HEK293 (cell line): ENCODE data around the gene CLIC2.

ENCODE experiments used
- CTCF ChIA-PET: fragments of 350-600 bp; formaldehyde crosslinking; extraction: SDS; loops from one replicate; lab custom pipeline; 2021; ENCODE audit warnings: antibody characterized with exemption; lab: Yijun Ruan, JAX
- POLR2A ChIA-PET: fragments of 300-600 bp; formaldehyde crosslinking; extraction: SDS; loops from one replicate; lab custom pipeline; 2020; ENCODE audit warnings: antibody characterized with exemption, inconsistent platforms; lab: Yijun Ruan, JAX
- H3K27ac ChIP-seq: fragments of 200-500 bp; sonication (Bioruptor generic); 2 replicates; pipeline ENCODE4 v1.5.1; 2014; ENCODE audit warnings: low read depth, low read length, control low read depth, inconsistent platforms; ENCODE audit errors: extremely low read depth
- H3K36me3 ChIP-seq, 2 experiments: fragments of 200-500 bp in 1 of 2; sonication (Bioruptor generic) in 1 of 2; 1 replicate in 1 of 2; 2 replicates in 1 of 2; pipeline ENCODE4 v1.5.1; 2014 to 2017; ENCODE audit warnings: inconsistent platforms in 2 of 2, low read length in 2 of 2; ENCODE audit not compliant: control insufficient read depth in 2 of 2, insufficient read depth in 1 of 2
- H3K4me1 ChIP-seq: fragments of 200-500 bp; sonication (Bioruptor generic); 2 replicates; pipeline ENCODE4 v1.5.1; 2014; ENCODE audit warnings: mild to moderate bottlenecking, low read length, inconsistent platforms; ENCODE audit not compliant: control insufficient read depth, insufficient read depth
- H3K4me3 ChIP-seq: 2 replicates; pipeline ENCODE4 v1.5.1; 2011; ENCODE audit warnings: low read depth, mild to moderate bottlenecking, control low read depth, low read length, moderate library complexity
- H3K9me3 ChIP-seq: fragments of 200-500 bp; sonication (Bioruptor generic); 2 replicates; pipeline ENCODE4 v1.5.1; 2014; ENCODE audit warnings: low read depth, low read length, inconsistent platforms; ENCODE audit not compliant: control insufficient read depth, insufficient read depth
- BCL11A ChIP-seq: fragments of 450-650 bp; formaldehyde crosslinking; IDR thresholded peaks from 2 replicates; pipeline ENCODE4 v1.5.1; 2016; ENCODE audit warnings: low read depth, missing biosample characterization, missing genetic modification characterization
- HIC1 ChIP-seq: fragments of 450-650 bp; formaldehyde crosslinking; IDR thresholded peaks from 2 replicates; pipeline ENCODE4 v1.5.1; 2016; ENCODE audit warnings: missing biosample characterization, missing genetic modification characterization
- HOXC10 ChIP-seq: sonication (generic); formaldehyde crosslinking; IDR thresholded peaks from 2 replicates; pipeline ENCODE4 v1.8.1; 2023; ENCODE audit warnings: mild to moderate bottlenecking, missing genetic modification reagents
- MEIS1 ChIP-seq: sonication (generic); formaldehyde crosslinking; IDR thresholded peaks from 2 replicates; pipeline ENCODE4 v1.8.1; 2022; ENCODE audit warnings: missing genetic modification reagents, mild to moderate bottlenecking, borderline replicate concordance
- MZF1 ChIP-seq: fragments of 450-650 bp; formaldehyde crosslinking; IDR thresholded peaks from 2 replicates; pipeline ENCODE4 v1.5.1; 2017; ENCODE audit warnings: missing biosample characterization, missing genetic modification characterization, borderline replicate concordance
- SCRT1 ChIP-seq: fragments of 450-650 bp; formaldehyde crosslinking; IDR thresholded peaks from 2 replicates; pipeline ENCODE4 v1.5.1; 2016; ENCODE audit warnings: missing biosample characterization, missing genetic modification characterization, borderline replicate concordance
- SCRT2 ChIP-seq: fragments of 450-650 bp; formaldehyde crosslinking; IDR thresholded peaks from 2 replicates; pipeline ENCODE4 v1.5.1; 2016; ENCODE audit warnings: missing biosample characterization, missing genetic modification characterization
- SP2 ChIP-seq: fragments of 450-650 bp; formaldehyde crosslinking; IDR thresholded peaks from 2 replicates; pipeline ENCODE4 v1.5.1; 2016; ENCODE audit warnings: missing biosample characterization, missing genetic modification characterization
- YY2 ChIP-seq: fragments of 450-650 bp; formaldehyde crosslinking; IDR thresholded peaks from 2 replicates; pipeline ENCODE4 v1.5.1; 2016; ENCODE audit warnings: missing biosample characterization, missing genetic modification characterization
- ZBTB48 ChIP-seq: fragments of 450-650 bp; formaldehyde crosslinking; IDR thresholded peaks from 2 replicates; pipeline ENCODE4 v1.5.1; 2016; ENCODE audit warnings: missing biosample characterization, missing genetic modification characterization
- ZEB2 ChIP-seq: fragments of 450-650 bp; formaldehyde crosslinking; IDR thresholded peaks from 2 replicates; pipeline ENCODE4 v1.5.1; 2016; ENCODE audit warnings: missing biosample characterization, missing genetic modification characterization
- ZNF112 ChIP-seq: fragments of 450-650 bp; formaldehyde crosslinking; IDR thresholded peaks from 2 replicates; pipeline ENCODE4 v1.5.0; 2017; ENCODE audit warnings: missing biosample characterization, missing genetic modification characterization
- ZNF155 ChIP-seq: fragments of 450-650 bp; formaldehyde crosslinking; IDR thresholded peaks from 2 replicates; pipeline ENCODE4 v1.5.1; 2016; ENCODE audit warnings: missing biosample characterization, missing genetic modification characterization
- ZNF266 ChIP-seq: fragments of 450-650 bp; formaldehyde crosslinking; IDR thresholded peaks from 2 replicates; pipeline ENCODE4 v1.5.1; 2016; ENCODE audit warnings: missing biosample characterization, missing genetic modification characterization, low read depth
- ZNF280C ChIP-seq: fragments of 450-650 bp; formaldehyde crosslinking; IDR thresholded peaks from 2 replicates; pipeline ENCODE4 v1.5.1; 2016; ENCODE audit warnings: missing biosample characterization, missing genetic modification characterization
- ZNF311 ChIP-seq: fragments of 450-650 bp; formaldehyde crosslinking; IDR thresholded peaks from 2 replicates; pipeline ENCODE4 v1.5.1; 2017; ENCODE audit warnings: missing biosample characterization, missing genetic modification characterization, borderline replicate concordance
- ZNF350 ChIP-seq: fragments of 450-650 bp; formaldehyde crosslinking; IDR thresholded peaks from 2 replicates; pipeline ENCODE4 v1.5.0; 2017; ENCODE audit warnings: missing biosample characterization, mild to moderate bottlenecking, missing genetic modification characterization
- ZNF404 ChIP-seq: fragments of 450-650 bp; formaldehyde crosslinking; IDR thresholded peaks from 2 replicates; pipeline ENCODE4 v1.5.1; 2017; ENCODE audit warnings: missing biosample characterization, missing genetic modification characterization
- ZNF423 ChIP-seq: fragments of 450-650 bp; formaldehyde crosslinking; IDR thresholded peaks from 2 replicates; pipeline ENCODE4 v1.5.1; 2016; ENCODE audit warnings: missing biosample characterization, missing genetic modification characterization
- ZNF426 ChIP-seq: fragments of 450-650 bp; formaldehyde crosslinking; IDR thresholded peaks from 2 replicates; pipeline ENCODE4 v1.5.1; 2017; ENCODE audit warnings: missing biosample characterization, missing genetic modification characterization, mild to moderate bottlenecking, inconsistent platforms, moderate library complexity
- ZNF514 ChIP-seq: fragments of 450-650 bp; formaldehyde crosslinking; IDR thresholded peaks from 2 replicates; pipeline ENCODE4 v1.5.1; 2016; ENCODE audit warnings: missing biosample characterization, missing genetic modification characterization
- ZNF560 ChIP-seq: fragments of 450-650 bp; formaldehyde crosslinking; IDR thresholded peaks from 2 replicates; pipeline ENCODE4 v1.5.1; 2017; ENCODE audit warnings: missing biosample characterization, missing genetic modification characterization, borderline replicate concordance
- ZNF645 ChIP-seq: fragments of 450-650 bp; formaldehyde crosslinking; IDR thresholded peaks from 2 replicates; pipeline ENCODE4; 2016; ENCODE audit warnings: missing biosample characterization, missing genetic modification characterization
- ZNF777 ChIP-seq: fragments of 450-650 bp; formaldehyde crosslinking; IDR thresholded peaks from 2 replicates; pipeline ENCODE4 v1.5.1; 2017; ENCODE audit warnings: missing biosample characterization, missing genetic modification characterization, borderline replicate concordance

CLIC2 gene

GRCh38 chrX:155242300-155242699 lies 92.1 kb downstream of the CLIC2 start:
- no peak overlapping the region for H3K4me3 ChIP-seq
- no peak overlapping the region for H3K27ac ChIP-seq
- H3K9me3 ChIP-seq = no peaks in the 10 kb centered on the region
- H3K4me1 ChIP-seq = no peaks in the 10 kb centered on the region
- H3K36me3 ChIP-seq = peaks cover 6 to 34% of the 10 kb centered on the region in 2 experiments
- no peak for TF ChIP-seq ZNF266 (tag by site-specific recombination)
- peak; percentile 87 for TF ChIP-seq SCRT2 (tag by site-specific recombination)
- 0 out of 2 replicates have a peak, but pooled peaks have one; percentile 45 for TF ChIP-seq SCRT1 (tag by site-specific recombination)
- CTCF ChIA-PET = no interaction called here
- POLR2A ChIA-PET = no interaction called here

- Histone ChIP-seq H3K9me3 (no peaks in the 10 kb centered on the region), H3K27ac (no peak overlapping the region)
- POLR2A ChIA-PET = no interaction called here
- no peak for TF ChIP-seq ZNF350 (tag by site-specific recombination)
- TF ChIP-seq, all 188 proteins: peak for 0
- CTCF ChIA-PET = no interaction called here
- Histone ChIP-seq H3K4me1 (no peaks in the 10 kb centered on the region), H3K36me3 (peaks cover 8 to 66% of the 10 kb centered on the region in 2 experiments), H3K4me3 (no peak overlapping the region)
Measured at GRCh38 chrX:155237719-155238118, 96.7 kb downstream of the CLIC2 start.

- Histone ChIP-seq H3K27ac (no peak overlapping the region), H3K4me3 (no peak overlapping the region), H3K4me1 (no peaks in the 10 kb centered on the region), H3K9me3 (no peaks in the 10 kb centered on the region), H3K36me3 (peaks cover 8 to 73% of the 10 kb centered on the region in 2 experiments)
- POLR2A ChIA-PET = interaction anchor here (1.4 kb wide), 1 partner anchor 20 kb away, joined by 4 read pairs; no protein-coding TSS in a partner anchor
- TF ChIP-seq HOXC10 (CRISPR knock-in tag) (no peak), MEIS1 (CRISPR knock-in tag) (no peak), ZNF404 (no peak), ZNF155 (tag by site-specific recombination) (no peak), ZNF426 (no peak), ZEB2 (tag by site-specific recombination) (no peak), ZNF423 (tag by site-specific recombination) (no peak), ZNF280C (tag by site-specific recombination) (no peak), ZNF777 (tag by site-specific recombination) (no peak), HIC1 (tag by site-specific recombination) (no peak), BCL11A (tag by site-specific recombination) (no peak), ZNF112 (tag by site-specific recombination) (no peak), YY2 (tag by site-specific recombination) (no peak), SP2 (tag by site-specific recombination) (no peak), ZNF311 (tag by site-specific recombination) (no peak), ZNF645 (tag by site-specific recombination) (no peak), ZNF514 (tag by site-specific recombination) (no peak), MZF1 (no peak), ZBTB48 (tag by site-specific recombination) (no peak), ZNF560 (no peak)
- CTCF ChIA-PET = no interaction called here
Measured at GRCh38 chrX:155235891-155236290, 98.5 kb downstream of the CLIC2 start.
